ENCODE results near the gene HAPLN2. TPM values are rescaled to one million over a fixed set of nuclear protein-coding genes. Genes with fewer than 3 reads are reported as not detected.

Gene HAPLN2
- total RNA-seq, 1 experiment from 2014 or later: 0.21 TPM

- Histone ChIP-seq H3K27me3 (ENCODE audit: control insufficient read depth, insufficient read depth, low read length) (peaks cover 2% of the 10 kb centered on the region; the same call in 1 of the 2 replicates), H3K36me3 (ENCODE audit: control insufficient read depth, insufficient read depth, low read length) (no peaks in the 10 kb centered on the region), H3K4me1 (ENCODE audit: control insufficient read depth, insufficient read depth, low read length) (peaks cover 4% of the 10 kb centered on the region), H3K27ac (ENCODE audit: low read length) (no peak overlapping the region), H3K4me3 (ENCODE audit: low read depth in 2 of 2, low read length in 2 of 2) (no peak overlapping the region), H3K9me3 (ENCODE audit: control insufficient read depth, insufficient read depth, low read depth, low read length) (no peaks in the 10 kb centered on the region)
- ChIA-PET CTCF (interaction anchor here (0.5 to 3.0 kb wide), 10 partner anchors 12 to 233 kb away, joined by 3 to 41 read pairs (median 5); partner anchors contain the start of gene NTRK1), POLR2A (no interaction called here)
- no TSS peak for BruUV-seq (replicated peaks)
- ATAC-seq (no peak), DNase-seq (ENCODE audit: low read depth, low spot score) (no peak)
- intact Hi-C loops (cut with micrococcal nuclease; ENCODE audit: unreplicated experiment) (no loop called here), in situ Hi-C loops (cut with HindIII; ENCODE audit: low pct_unique_long_range_greater_than_20kb, low sequenced_read_pairs) (no loop called here)
- TF ChIP-seq POLR2AphosphoS5 (IDR thresholded peaks at IDR 0.05; ENCODE audit: low read depth, low read length) (no peak), REST (IDR thresholded peaks at IDR 0.05; ENCODE audit: insufficient read depth in 1 of 2, low read depth in 2 of 2, low read length in 1 of 2) (peak; percentile 56 to 70; a peak in 1 of 4 replicates), CTCF (IDR thresholded peaks at IDR 0.05) (peak; percentile 86)
Observed at GRCh38 chr1:156627313-156627880, 8.2 kb downstream of the HAPLN2 start.

GRCh38 chr1:156629823-156630449 is 10.7 kb downstream of the HAPLN2 start:
- no peak overlapping the region for H3K4me3 ChIP-seq (ENCODE audit: low read depth in 2 of 2, low read length in 2 of 2)
- DNase-seq (ENCODE audit: low read depth, low spot score) (no peak), ATAC-seq (no peak)
- in situ Hi-C loops (cut with HindIII; ENCODE audit: low pct_unique_long_range_greater_than_20kb, low sequenced_read_pairs) (no loop called here), intact Hi-C loops (cut with micrococcal nuclease; ENCODE audit: unreplicated experiment) (no loop called here)
- TF ChIP-seq CTCF (IDR thresholded peaks at IDR 0.05): no peak
- TF ChIP-seq SIN3A (IDR thresholded peaks at IDR 0.05; ENCODE audit: borderline replicate concordance, insufficient read depth, low read depth, low read length): no peak
- TF ChIP-seq REST (IDR thresholded peaks at IDR 0.05; ENCODE audit: insufficient read depth in 1 of 2, low read depth in 2 of 2, low read length in 1 of 2): no peak
- no peak for TF ChIP-seq TCF7L2 (IDR thresholded peaks at IDR 0.05; ENCODE audit: low read depth, low read length)
- no peak for TF ChIP-seq POLR2AphosphoS5 (IDR thresholded peaks at IDR 0.05; ENCODE audit: low read depth, low read length)
- CTCF ChIA-PET: interaction anchor here (1.4 kb wide), 1 partner anchor 30 kb away, joined by 5 read pairs; no protein-coding TSS in a partner anchor
- H3K36me3 ChIP-seq (ENCODE audit: control insufficient read depth, insufficient read depth, low read length): no peaks in the 10 kb centered on the region
- H3K4me1 ChIP-seq (ENCODE audit: control insufficient read depth, insufficient read depth, low read length): peaks cover 4% of the 10 kb centered on the region
- H3K27ac ChIP-seq (ENCODE audit: low read length): no peak overlapping the region
- BruUV-seq (replicated peaks): no TSS peak
- H3K27me3 ChIP-seq (ENCODE audit: control insufficient read depth, insufficient read depth, low read length): peaks cover 2% of the 10 kb centered on the region; the same call in 1 of the 2 replicates
- H3K9me3 ChIP-seq (ENCODE audit: control insufficient read depth, insufficient read depth, low read depth, low read length): no peaks in the 10 kb centered on the region
- POLR2A ChIA-PET: interaction anchor here (0.7 kb wide), 1 partner anchor 33 kb away, joined by 3 read pairs; no protein-coding TSS in a partner anchor
